ENCODE results near the gene VPS11.

GRCh38 chr11:119029340-119030028, 38.1 kb upstream of the VPS11 start:
- TF ChIP-seq CTCF (IDR thresholded peaks at IDR 0.05) (no peak), POLR2A (IDR thresholded peaks at IDR 0.05) (no peak)

Measured in heart left ventricle (tissue), 13 donors.